HFFc6 (cell line): ENCODE measurements around the gene KHNYN. TPM values are rescaled to one million over a fixed set of nuclear protein-coding genes. Genes with fewer than 3 reads are reported as not detected.
A peak's percentile ranks its signal among the peaks of the same experiment; 100 is the strongest.
"Not testable (repeated sequence)": the region's sequence is repeated elsewhere in the genome, so short reads cannot be mapped to it uniquely, and the experiment has no call there.

Source experiments
- DNase-seq: peaks from one replicate; pipeline ENCODE4 v3.0.0-alpha.2; 2018
- H3K27ac Mint-ChIP-seq: 2 replicates; pipeline ENCODE4 v1.8.0; 2020; ENCODE audit warnings: mild to moderate bottlenecking, mixed read lengths
- H3K27me3 Mint-ChIP-seq: 2 replicates; pipeline ENCODE4 v1.8.0; 2021; ENCODE audit warnings: mild to moderate bottlenecking, moderate library complexity, mixed read lengths; ENCODE audit not compliant: insufficient read depth
- H3K36me3 Mint-ChIP-seq: 2 replicates; pipeline ENCODE4 v1.8.0; 2021; ENCODE audit warnings: low read depth, mixed read lengths
- H3K4me1 Mint-ChIP-seq: 2 replicates; pipeline ENCODE4 v1.8.0; 2020; ENCODE audit warnings: low read depth, mixed read lengths
- H3K4me3 Mint-ChIP-seq: 2 replicates; pipeline ENCODE4 v1.8.0; 2020; ENCODE audit warnings: mild to moderate bottlenecking, moderate library complexity, mixed read lengths
- H3K9me3 Mint-ChIP-seq: 2 replicates; pipeline ENCODE4 v1.8.0; 2020; ENCODE audit warnings: mild to moderate bottlenecking, mixed read lengths
- total RNA-seq, 6 experiments: library from RNA; stranded (reverse); fragmentation: NEBNext Ultra II Directional; extraction: Animal tissue kit (Norgen Biotek cat#: 25700); gene quantifications; 2 replicates in 1 of 6; 3 replicates in 5 of 6; pipeline ENCODE4 v1.2.3, GENCODE V29; 2021
- TF ChIP-seq, protein P1 (sequence below): fragments of 200-600 bp; sonication (generic); IDR thresholded peaks from 2 replicates; pipeline ENCODE4 v1.5.0; 2021; ENCODE audit warnings: antibody characterized with exemption, mild to moderate bottlenecking

Gene KHNYN
- total RNA-seq, 6 experiments from 2014 or later, result 25.4 to 29.2 (median 28.0) TPM

- no peak overlapping the region for H3K4me3 Mint-ChIP-seq
- TF ChIP-seq, protein P1, sequence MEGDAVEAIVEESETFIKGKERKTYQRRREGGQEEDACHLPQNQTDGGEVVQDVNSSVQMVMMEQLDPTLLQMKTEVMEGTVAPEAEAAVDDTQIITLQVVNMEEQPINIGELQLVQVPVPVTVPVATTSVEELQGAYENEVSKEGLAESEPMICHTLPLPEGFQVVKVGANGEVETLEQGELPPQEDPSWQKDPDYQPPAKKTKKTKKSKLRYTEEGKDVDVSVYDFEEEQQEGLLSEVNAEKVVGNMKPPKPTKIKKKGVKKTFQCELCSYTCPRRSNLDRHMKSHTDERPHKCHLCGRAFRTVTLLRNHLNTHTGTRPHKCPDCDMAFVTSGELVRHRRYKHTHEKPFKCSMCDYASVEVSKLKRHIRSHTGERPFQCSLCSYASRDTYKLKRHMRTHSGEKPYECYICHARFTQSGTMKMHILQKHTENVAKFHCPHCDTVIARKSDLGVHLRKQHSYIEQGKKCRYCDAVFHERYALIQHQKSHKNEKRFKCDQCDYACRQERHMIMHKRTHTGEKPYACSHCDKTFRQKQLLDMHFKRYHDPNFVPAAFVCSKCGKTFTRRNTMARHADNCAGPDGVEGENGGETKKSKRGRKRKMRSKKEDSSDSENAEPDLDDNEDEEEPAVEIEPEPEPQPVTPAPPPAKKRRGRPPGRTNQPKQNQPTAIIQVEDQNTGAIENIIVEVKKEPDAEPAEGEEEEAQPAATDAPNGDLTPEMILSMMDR, result no peak
- no peak overlapping the region for H3K27ac Mint-ChIP-seq
- DNase-seq, result no peak
- H3K4me1 Mint-ChIP-seq, result peaks cover 7% of the 10 kb centered on the region
- no peaks in the 10 kb centered on the region for H3K36me3 Mint-ChIP-seq
- no peaks in the 10 kb centered on the region for H3K9me3 Mint-ChIP-seq
- peaks cover 10% of the 10 kb centered on the region for H3K27me3 Mint-ChIP-seq
Observed at GRCh38 chr14:24387009-24387345, 42.8 kb upstream of the KHNYN start.

- not testable (repeated sequence) for H3K27ac Mint-ChIP-seq, H3K4me3 Mint-ChIP-seq, H3K9me3 Mint-ChIP-seq, H3K36me3 Mint-ChIP-seq, H3K27me3 Mint-ChIP-seq, DNase-seq
- H3K4me1 Mint-ChIP-seq, result peaks cover 13% of the 10 kb centered on the region
Observed at GRCh38 chr14:24387579-24387978, 42.2 kb upstream of the KHNYN start.

- TF ChIP-seq, protein P1, result no peak
- no peaks in the 10 kb centered on the region for H3K9me3 Mint-ChIP-seq
- peaks cover 10% of the 10 kb centered on the region for H3K27me3 Mint-ChIP-seq
- no peaks in the 10 kb centered on the region for H3K36me3 Mint-ChIP-seq
- peaks cover 14% of the 10 kb centered on the region for H3K4me1 Mint-ChIP-seq
- no peak overlapping the region for H3K4me3 Mint-ChIP-seq
- no peak for DNase-seq
- H3K27ac Mint-ChIP-seq, result no peak overlapping the region
Observed at GRCh38 chr14:24388474-24389179, 41.1 kb upstream of the KHNYN start.

DNA sequence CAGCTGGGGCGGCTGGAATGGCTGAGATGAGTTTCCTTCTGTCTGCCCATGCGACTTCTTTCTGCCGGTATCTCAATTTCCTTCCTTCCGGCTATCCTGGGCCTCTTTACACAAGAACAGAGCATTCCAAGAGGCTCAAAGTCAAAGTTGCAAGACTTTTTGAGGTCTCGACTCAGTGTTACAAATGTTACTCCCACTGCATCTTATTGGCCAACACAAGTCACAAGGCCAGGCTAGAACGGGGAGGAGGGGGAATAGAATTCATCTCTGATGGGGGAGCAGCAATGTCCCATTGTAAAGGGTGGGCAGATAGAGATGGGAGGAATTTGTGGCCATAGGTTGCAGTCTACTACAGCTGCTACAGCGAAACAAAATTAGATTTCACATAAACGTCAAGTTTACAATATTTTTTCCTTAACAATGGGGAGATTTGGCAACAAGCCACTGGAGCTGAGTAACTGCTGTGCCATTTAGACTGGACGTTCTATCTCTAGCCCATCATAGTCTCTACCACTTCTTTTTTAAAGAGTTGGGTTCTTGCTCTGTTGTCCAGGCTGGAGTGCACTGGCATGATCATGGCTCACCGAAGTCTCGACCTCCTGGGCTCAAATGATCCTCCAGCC is 40.4 kb upstream of the KHNYN start:
- no peaks in the 10 kb centered on the region for H3K36me3 Mint-ChIP-seq
- H3K27ac Mint-ChIP-seq, result no peak overlapping the region
- DNase-seq, result peak; percentile 32
- TF ChIP-seq, protein P1, result no peak
- peak overlapping the region; percentile 18; the same call in 1 of the 2 replicates for H3K4me3 Mint-ChIP-seq
- H3K9me3 Mint-ChIP-seq, result no peaks in the 10 kb centered on the region
- peaks cover 14% of the 10 kb centered on the region for H3K4me1 Mint-ChIP-seq
- peaks cover 10% of the 10 kb centered on the region for H3K27me3 Mint-ChIP-seq

GRCh38 chr14:24390701-24391468 is 38.9 kb upstream of the KHNYN start:
- H3K27ac Mint-ChIP-seq, result no peak overlapping the region
- peaks cover 10% of the 10 kb centered on the region for H3K27me3 Mint-ChIP-seq
- no peak overlapping the region for H3K4me3 Mint-ChIP-seq
- H3K36me3 Mint-ChIP-seq, result no peaks in the 10 kb centered on the region
- TF ChIP-seq, protein P1, result no peak
- no peak for DNase-seq
- H3K4me1 Mint-ChIP-seq, result peaks cover 18% of the 10 kb centered on the region
- H3K9me3 Mint-ChIP-seq, result no peaks in the 10 kb centered on the region
